Spinal cord (tissue), 10 donors: ENCODE data around the gene AGXT. TPM values are rescaled to one million over a fixed set of nuclear protein-coding genes. Genes with fewer than 3 reads are reported as not detected.

ENCODE experiments used
- DNase-seq, 6 donors: peaks; one replicate each; pipeline versions ENCODE4 v3.0.0 to v3.0.0-alpha.2; 2013 to 2015; ENCODE audit warnings: low spot score in 6 of 6, low read depth in 4 of 6
- H3K27ac ChIP-seq: one replicate; pipeline ENCODE4 v1.5.1; 2013; ENCODE audit warnings: low read depth, low read length, control low read depth
- H3K27me3 ChIP-seq: one replicate; pipeline ENCODE4 v1.6.1; 2013; ENCODE audit warnings: low read length; ENCODE audit not compliant: control insufficient read depth, insufficient read depth
- H3K36me3 ChIP-seq: one replicate; pipeline ENCODE4 v1.6.1; 2013; ENCODE audit warnings: low read length; ENCODE audit not compliant: control insufficient read depth, insufficient read depth
- H3K4me1 ChIP-seq: one replicate; pipeline ENCODE4 v1.6.1; 2013; ENCODE audit warnings: low read length; ENCODE audit not compliant: control insufficient read depth, insufficient read depth
- H3K4me3 ChIP-seq: one replicate; pipeline ENCODE4 v1.5.1; 2013; ENCODE audit warnings: low read depth, low read length, control low read depth
- H3K9me3 ChIP-seq: one replicate; pipeline ENCODE4 v1.6.1; 2013; ENCODE audit warnings: low read length; ENCODE audit not compliant: control insufficient read depth, insufficient read depth
- WGBS: methylation state at CpG from one replicate; pipeline ENCODE4 v1.1.5; 2013; ENCODE audit warnings: missing lambda C conversion rate; ENCODE audit not compliant: insufficient coverage; 5-methylcytosine and 5-hydroxymethylcytosine counted together
- polyA plus RNA-seq, 2 donors: library from polyadenylated mRNA; unstranded; fragments of 120-200 nt; gene quantifications; one replicate each; pipeline ENCODE4 v1.2.1, GENCODE V29; 2013; ENCODE audit not compliant: insufficient read length in 2 of 2
- total RNA-seq, 2 donors: library from RNA; depleted of rRNA in 1 of 2; stranded (reverse); fragments of 120-200 nt in 1 of 2; fragments of >200 nt in 1 of 2; gene quantifications; one replicate each; pipeline versions ENCODE4 v1.2.3 to v1.2.4, GENCODE V29; 2013 to 2014
- donor health status: healthy.

The AGXT gene
- total and polyA plus RNA-seq, 4 donors = 0.17 TPM; not detected in 3

GRCh38 chr2:240919786-240920782 lies 51.5 kb downstream of the AGXT start:
- peaks cover 3% of the 10 kb centered on the region for H3K36me3 ChIP-seq
- no peaks in the 10 kb centered on the region for H3K9me3 ChIP-seq
- no peak for DNase-seq
- H3K4me1 ChIP-seq = peaks cover 37% of the 10 kb centered on the region
- peaks cover 16% of the 10 kb centered on the region for H3K27me3 ChIP-seq
- H3K4me3 ChIP-seq = no peak overlapping the region
- 84% methylated on average over 31 of the region's 31 CpGs for WGBS
- H3K27ac ChIP-seq = no peak overlapping the region

- H3K4me1 ChIP-seq = peaks cover 30% of the 10 kb centered on the region
- H3K36me3 ChIP-seq = peaks cover 3% of the 10 kb centered on the region
- H3K27ac ChIP-seq = no peak overlapping the region
- DNase-seq = no peak
- H3K4me3 ChIP-seq = no peak overlapping the region
- no peaks in the 10 kb centered on the region for H3K9me3 ChIP-seq
- peaks cover 9% of the 10 kb centered on the region for H3K27me3 ChIP-seq
- 83% methylated on average over 4 of the region's 4 CpGs for WGBS
Observed at GRCh38 chr2:240920783-240921231, 52.2 kb downstream of the AGXT start.

DNA sequence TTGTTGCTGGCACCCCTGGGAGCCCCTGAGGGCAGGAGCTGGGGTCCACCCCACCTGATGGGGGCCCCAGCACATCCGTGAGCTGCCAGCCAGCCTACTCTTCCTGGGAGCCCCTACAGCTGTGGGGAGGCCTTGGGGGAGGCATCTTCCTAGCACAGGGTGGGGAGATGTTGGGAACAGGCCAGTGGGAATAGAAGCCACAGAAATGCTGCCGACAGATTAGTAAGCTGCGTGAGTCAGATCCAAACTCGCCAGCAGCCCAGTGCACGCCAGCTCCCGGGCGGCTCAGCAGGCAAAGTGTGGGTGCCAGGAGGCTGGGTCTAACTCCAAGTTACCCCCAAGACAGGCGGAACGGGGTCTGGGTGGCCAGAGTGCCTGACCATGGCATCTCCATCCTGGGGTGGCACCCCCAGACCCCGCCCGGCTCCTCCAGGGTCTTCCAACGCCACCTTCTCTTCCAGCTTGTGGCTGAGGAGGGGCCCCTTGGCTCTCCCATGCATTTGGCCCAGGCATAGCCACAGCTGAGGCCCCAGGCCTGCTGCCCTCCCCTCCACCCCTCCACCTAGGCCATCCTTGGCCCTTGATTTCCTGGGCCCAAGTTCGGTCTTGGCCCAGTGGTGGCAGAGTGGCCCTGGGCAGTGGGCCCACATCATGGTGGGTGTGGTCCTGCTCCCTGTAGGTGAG lies 52.8 kb downstream of the AGXT start:
- peaks cover 3% of the 10 kb centered on the region for H3K36me3 ChIP-seq
- H3K4me3 ChIP-seq = no peak overlapping the region
- no peak overlapping the region for H3K27ac ChIP-seq
- peaks cover 26% of the 10 kb centered on the region for H3K4me1 ChIP-seq
- H3K27me3 ChIP-seq = peaks cover 6% of the 10 kb centered on the region
- H3K9me3 ChIP-seq = no peaks in the 10 kb centered on the region
- WGBS = 76% methylated on average over 11 of the region's 13 CpGs
- DNase-seq = no peak

DNA sequence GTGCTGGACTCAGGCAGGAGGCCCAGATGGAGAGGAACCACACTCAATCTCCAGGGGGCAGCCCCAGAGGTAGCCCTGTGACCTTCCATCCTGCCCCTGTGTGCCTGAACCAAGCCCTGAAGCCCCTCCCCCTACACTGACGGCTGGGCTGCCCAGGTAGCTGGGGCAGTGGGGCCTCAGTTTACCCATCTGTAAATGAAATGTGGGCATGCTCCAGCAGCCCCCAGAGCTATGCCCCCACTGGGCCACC lies 53.3 kb downstream of the AGXT start:
- DNase-seq = no peak
- H3K27me3 ChIP-seq = peaks cover 2% of the 10 kb centered on the region
- H3K9me3 ChIP-seq = no peaks in the 10 kb centered on the region
- H3K4me3 ChIP-seq = no peak overlapping the region
- H3K4me1 ChIP-seq = peaks cover 21% of the 10 kb centered on the region
- H3K36me3 ChIP-seq = peaks cover 3% of the 10 kb centered on the region
- no peak overlapping the region for H3K27ac ChIP-seq
- 83% methylated on average over 1 of the region's 1 CpG for WGBS

DNA sequence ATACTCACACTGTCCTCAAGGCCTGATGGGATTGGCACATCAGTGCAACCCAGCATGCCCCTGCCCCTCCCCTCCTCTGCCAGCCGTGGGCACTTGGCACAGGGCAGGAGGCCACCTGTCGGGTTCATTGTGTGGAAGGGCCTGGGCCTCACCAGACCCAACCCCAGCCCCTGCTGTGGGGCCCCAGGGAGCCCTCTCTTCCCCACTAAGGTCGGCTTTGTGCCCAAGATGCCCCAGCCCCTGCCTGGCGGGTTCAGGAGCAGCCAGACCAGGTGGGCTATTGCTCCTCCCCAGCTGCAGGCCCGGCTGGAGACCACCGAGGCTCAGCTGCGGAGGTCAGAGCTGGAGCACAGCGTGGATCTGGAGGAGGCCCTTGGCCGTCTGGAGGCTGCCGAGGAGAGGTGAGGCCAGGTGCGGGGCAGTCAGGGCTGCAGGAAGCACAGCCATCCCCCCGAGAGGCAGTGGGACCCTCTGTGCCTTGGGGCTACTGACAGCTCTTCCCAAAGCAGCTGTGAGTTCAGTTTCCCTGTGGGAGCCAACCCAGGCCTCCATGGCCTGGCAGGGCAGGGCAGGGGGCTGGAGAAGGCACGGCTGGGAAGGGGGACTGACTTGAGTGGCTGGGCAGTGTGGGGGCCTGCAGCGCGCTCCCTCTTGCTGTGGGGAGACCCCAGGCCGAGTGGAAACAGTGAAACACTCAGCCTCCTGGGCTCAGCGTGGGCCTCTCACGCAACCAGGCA lies 53.8 kb downstream of the AGXT start:
- H3K27me3 ChIP-seq = no peaks in the 10 kb centered on the region
- H3K4me3 ChIP-seq = no peak overlapping the region
- peaks cover 16% of the 10 kb centered on the region for H3K4me1 ChIP-seq
- H3K9me3 ChIP-seq = no peaks in the 10 kb centered on the region
- no peak overlapping the region for H3K27ac ChIP-seq
- 60% methylated on average over 18 of the region's 18 CpGs for WGBS
- peaks cover 3% of the 10 kb centered on the region for H3K36me3 ChIP-seq
- no peak for DNase-seq

- Histone ChIP-seq H3K27me3 (no peaks in the 10 kb centered on the region), H3K9me3 (no peaks in the 10 kb centered on the region), H3K4me3 (no peak overlapping the region), H3K4me1 (peaks cover 10% of the 10 kb centered on the region), H3K27ac (no peak overlapping the region), H3K36me3 (peaks cover 3% of the 10 kb centered on the region)
- 33% methylated on average over 11 of the region's 15 CpGs for WGBS
- peak in 1 of 6 donors; percentile 34 for DNase-seq
Observed at GRCh38 chr2:240922982-240923537, 54.4 kb downstream of the AGXT start.

GRCh38 chr2:240925191-240925567 lies 56.6 kb downstream of the AGXT start:
- Histone ChIP-seq H3K4me3 (no peak overlapping the region), H3K4me1 (peaks cover 10% of the 10 kb centered on the region), H3K27ac (no peak overlapping the region), H3K36me3 (no peaks in the 10 kb centered on the region), H3K27me3 (no peaks in the 10 kb centered on the region), H3K9me3 (no peaks in the 10 kb centered on the region)
- 80% methylated on average over 12 of the region's 14 CpGs for WGBS
- DNase-seq = no peak

DNA sequence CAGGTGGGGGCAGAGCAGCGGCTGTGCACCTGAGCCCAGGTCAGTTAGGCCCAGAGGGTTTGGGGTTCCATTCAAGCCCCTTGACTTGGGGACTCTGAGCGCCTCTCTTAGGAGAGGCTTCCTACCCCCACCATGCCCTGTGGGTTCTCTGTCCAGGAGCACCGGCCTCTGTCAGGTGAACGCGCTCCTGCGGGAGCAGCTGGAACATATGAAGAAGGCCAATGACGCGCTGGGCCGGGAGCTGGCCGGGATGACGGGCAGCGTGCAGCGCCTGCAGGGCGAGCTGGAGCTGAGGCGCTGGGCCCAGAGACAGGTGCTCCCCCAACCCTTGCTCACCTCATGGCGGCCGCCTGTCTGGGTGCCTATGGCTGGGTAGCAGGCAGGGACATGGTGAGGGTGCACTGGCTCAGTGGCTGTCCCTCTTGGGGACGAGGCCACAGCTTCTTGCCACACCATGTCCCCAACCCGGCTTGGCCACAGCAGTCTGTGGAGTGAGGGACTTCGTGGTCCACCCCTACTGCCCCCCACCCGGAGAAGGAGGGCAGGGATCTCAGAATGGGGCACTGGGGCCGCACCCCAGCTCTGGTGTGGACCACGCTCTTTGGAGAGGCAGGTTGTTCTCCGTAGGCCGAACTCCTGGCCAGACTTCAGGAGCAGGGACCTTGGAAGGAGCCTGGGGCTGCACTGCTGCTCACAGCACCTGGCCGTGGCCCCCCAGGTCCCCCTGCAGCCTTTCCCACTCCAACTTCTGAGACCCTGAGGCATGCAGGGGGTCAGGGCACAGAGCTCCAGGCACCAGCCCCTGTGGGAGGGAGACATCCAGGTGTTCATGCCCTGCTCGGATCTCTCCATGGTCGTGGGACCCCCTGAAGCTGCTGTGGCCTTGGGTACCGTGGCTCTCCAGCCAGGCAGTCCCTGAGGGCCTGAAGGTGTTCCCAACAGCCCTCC lies 57.2 kb downstream of the AGXT start:
- WGBS = 86% methylated on average over 29 of the region's 29 CpGs

More for the DNA sequence above, 57.2 kb downstream of the AGXT start:
- Histone ChIP-seq H3K27me3 (no peaks in the 10 kb centered on the region), H3K9me3 (no peaks in the 10 kb centered on the region), H3K27ac (no peak overlapping the region), H3K4me1 (peaks cover 10% of the 10 kb centered on the region), H3K36me3 (no peaks in the 10 kb centered on the region), H3K4me3 (no peak overlapping the region)
- no peak for DNase-seq
